Kidney epithelial cell (primary cell): ENCODE measurements around the gene CATSPERD. TPM values are rescaled to one million over a fixed set of nuclear protein-coding genes. Genes with fewer than 3 reads are reported as not detected.
"Not testable (repeated sequence)": the region's sequence is repeated elsewhere in the genome, so short reads cannot be mapped to it uniquely, and the experiment has no call there.

ENCODE experiments used
- DNase-seq: peaks from one replicate; pipeline ENCODE4 v3.0.0-alpha.2; 2010; ENCODE audit warnings: low read depth
- H3K27me3 ChIP-seq: 2 replicates; pipeline ENCODE4 v1.6.0; 2011; ENCODE audit warnings: low read length; ENCODE audit not compliant: control insufficient read depth, insufficient read depth
- H3K36me3 ChIP-seq: 2 replicates; pipeline ENCODE4 v1.5.1; 2011; ENCODE audit warnings: low read length; ENCODE audit not compliant: control insufficient read depth, insufficient read depth
- H3K4me3 ChIP-seq: 2 replicates; pipeline ENCODE4 v1.5.1; 2011; ENCODE audit warnings: low read depth, mild to moderate bottlenecking, control low read depth, low read length
- CTCF ChIP-seq: IDR thresholded peaks from 2 replicates; pipeline ENCODE4 v1.5.1; 2011; ENCODE audit warnings: mild to moderate bottlenecking, moderate library complexity, low read length, control low read depth, inconsistent platforms; ENCODE audit not compliant: insufficient read depth, poor library complexity, severe bottlenecking
- total RNA-seq: library from RNA; depleted of rRNA; stranded (reverse); fragments of >200 nt; gene quantifications from 2 replicates; pipeline ENCODE4 v1.2.3, GENCODE V29; 2015

CATSPERD gene
- total RNA-seq, 1 donor from 2014 or later, result not detected

GRCh38 chr19:5684694-5685430, 35.6 kb upstream of the CATSPERD start:
- DNase-seq, result no peak
- H3K36me3 ChIP-seq, result no peaks in the 10 kb centered on the region
- H3K4me3 ChIP-seq, result no peak overlapping the region
- TF ChIP-seq CTCF, result no peak
- no peaks in the 10 kb centered on the region for H3K27me3 ChIP-seq

- DNase-seq, result no peak
- H3K4me3 ChIP-seq, result peak overlapping the region; percentile 61
- no peak for TF ChIP-seq CTCF
- H3K27me3 ChIP-seq, result no peaks in the 10 kb centered on the region
- no peaks in the 10 kb centered on the region for H3K36me3 ChIP-seq
Observed at GRCh38 chr19:5686326-5686646, 34.2 kb upstream of the CATSPERD start.

- H3K4me3 ChIP-seq, result peak overlapping the region; percentile 61
- peak; percentile 57 for DNase-seq
- H3K27me3 ChIP-seq, result no peaks in the 10 kb centered on the region
- TF ChIP-seq CTCF, result peak; percentile 95
- H3K36me3 ChIP-seq, result no peaks in the 10 kb centered on the region
Observed at GRCh38 chr19:5686647-5687359, 33.6 kb upstream of the CATSPERD start.

GRCh38 chr19:5687360-5688198, 32.9 kb upstream of the CATSPERD start:
- no peak for DNase-seq
- H3K4me3 ChIP-seq, result peak overlapping the region; percentile 30
- no peaks in the 10 kb centered on the region for H3K27me3 ChIP-seq
- TF ChIP-seq CTCF, result no peak
- H3K36me3 ChIP-seq, result no peaks in the 10 kb centered on the region

- DNase-seq, H3K27me3 ChIP-seq, H3K36me3 ChIP-seq, H3K4me3 ChIP-seq: not testable (repeated sequence)
Observed at GRCh38 chr19:5688262-5688881, 32.1 kb upstream of the CATSPERD start.
